ENCODE measurements around the gene FAM20C.
"Not testable (repeated sequence)": the region's sequence is repeated elsewhere in the genome, so short reads cannot be mapped to it uniquely, and the experiment has no call there.

Gene FAM20C

GRCh38 chr7:193481-194251 lies 1.3 kb downstream of the FAM20C start:
- no peak for DNase-seq

- DNase-seq, result no peak
Observed at GRCh38 chr7:194252-195009, 2.1 kb downstream of the FAM20C start.

GRCh38 chr7:195010-195829 lies 2.8 kb downstream of the FAM20C start:
- no peak for DNase-seq

- DNase-seq, result no peak
Observed at GRCh38 chr7:195830-196128, 3.4 kb downstream of the FAM20C start.

DNA sequence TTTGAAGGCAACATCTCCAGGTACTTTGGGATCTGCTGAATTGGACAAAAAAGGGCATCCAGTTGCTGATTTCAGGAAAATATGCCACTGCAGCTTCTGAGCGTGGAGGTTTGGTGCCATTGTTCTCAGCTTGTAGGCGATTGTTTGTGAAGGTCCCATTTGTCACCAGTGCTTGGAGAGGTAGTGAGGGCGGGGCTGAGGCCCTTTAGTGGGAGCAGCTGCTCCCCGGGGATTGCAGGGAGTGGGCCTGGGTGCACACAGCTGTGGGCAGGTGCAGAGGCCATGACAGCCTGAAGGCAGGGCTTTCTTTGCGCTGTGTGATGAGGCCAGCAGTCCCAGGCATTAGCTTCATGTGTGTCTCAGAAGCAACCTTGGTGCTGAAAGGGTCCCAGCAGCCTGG lies 3.9 kb downstream of the FAM20C start:
- DNase-seq, result no peak

GRCh38 chr7:196778-197321 lies 4.5 kb downstream of the FAM20C start:
- no peak for DNase-seq

GRCh38 chr7:197413-198335 lies 5.3 kb downstream of the FAM20C start:
- no peak for DNase-seq

DNA sequence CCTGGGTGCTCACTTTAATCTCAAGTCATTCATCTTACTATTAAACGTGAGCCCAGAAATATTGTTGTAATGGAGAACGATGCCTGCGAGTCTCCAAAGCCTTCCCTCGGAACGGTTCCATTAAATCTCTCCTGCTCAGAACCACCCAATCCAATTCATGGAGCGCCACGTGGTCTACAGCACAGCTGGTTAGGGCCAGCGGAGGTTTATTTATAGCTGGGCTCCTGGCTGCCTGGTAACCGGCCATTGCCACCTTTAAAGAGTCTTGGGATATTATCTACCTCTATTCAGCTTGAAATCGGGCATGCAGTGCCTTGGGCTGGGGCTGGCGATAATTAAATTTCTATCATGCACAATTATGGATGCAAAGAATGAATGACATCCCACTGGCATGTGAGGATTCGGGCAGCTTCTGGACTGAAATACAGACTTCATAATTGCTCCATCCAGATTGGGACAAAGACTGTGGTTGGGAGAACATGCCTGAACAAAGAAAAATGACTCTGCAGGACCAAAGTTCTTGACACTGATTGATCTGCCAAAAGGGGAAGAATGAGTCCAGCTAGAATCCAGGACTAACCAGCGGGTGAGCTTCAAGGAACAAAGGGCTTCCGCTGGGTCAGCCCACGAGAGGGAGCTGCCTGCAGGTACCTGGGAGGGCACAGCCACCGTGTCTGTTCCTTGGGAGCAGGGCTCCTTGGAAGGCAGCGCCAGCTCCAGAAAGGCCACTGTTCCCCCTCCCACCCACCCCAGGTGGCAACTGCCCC lies 7.3 kb downstream of the FAM20C start:
- DNase-seq, result no peak

DNA sequence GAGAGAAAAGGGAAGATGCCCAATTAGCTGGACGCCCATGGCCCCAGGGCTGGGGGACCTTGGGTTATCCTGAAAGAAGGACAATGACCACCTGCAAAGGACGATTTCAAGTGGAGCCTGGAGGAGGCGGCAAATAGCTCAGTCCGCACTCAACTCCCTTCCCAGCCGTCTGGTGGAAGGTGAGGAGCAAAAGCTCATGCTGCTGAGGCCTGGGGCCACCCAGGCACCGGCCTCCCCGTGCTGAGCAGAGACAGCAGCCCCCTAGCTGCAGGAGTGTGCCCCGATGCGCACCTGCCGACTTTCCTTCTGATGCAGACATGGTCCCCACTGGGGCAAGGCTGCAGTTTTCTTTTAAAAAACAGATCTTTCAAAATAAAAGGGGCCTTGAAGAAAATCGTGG lies 7.9 kb downstream of the FAM20C start:
- DNase-seq, result no peak

DNA sequence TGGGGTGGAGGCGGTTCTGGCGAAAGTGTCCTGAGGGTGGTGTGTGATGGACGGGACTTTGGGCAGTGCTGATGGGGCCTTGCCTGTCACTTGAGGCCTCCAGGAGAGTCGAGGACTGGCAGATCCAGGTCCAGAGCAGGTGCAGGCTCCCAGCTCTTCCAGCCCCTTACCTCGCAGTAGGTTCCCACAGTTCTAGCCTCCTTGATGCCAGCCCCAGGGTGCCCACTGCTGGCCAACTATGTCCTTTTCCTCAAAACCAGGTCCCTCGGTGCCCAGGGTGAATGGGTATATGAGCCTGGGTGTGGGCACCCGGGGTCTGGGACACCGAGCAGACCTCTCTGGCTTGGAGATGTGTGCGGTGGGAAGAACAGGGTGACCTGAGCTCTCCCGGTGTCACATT lies 8.3 kb downstream of the FAM20C start:
- no peak for DNase-seq

- DNase-seq, result no peak
Observed at GRCh38 chr7:204326-204725, 12.0 kb downstream of the FAM20C start.

- no peak for DNase-seq
Observed at GRCh38 chr7:205115-206010, 13.0 kb downstream of the FAM20C start.

- not testable (repeated sequence) for DNase-seq
Observed at GRCh38 chr7:206351-206750, 14.0 kb downstream of the FAM20C start.

DNA sequence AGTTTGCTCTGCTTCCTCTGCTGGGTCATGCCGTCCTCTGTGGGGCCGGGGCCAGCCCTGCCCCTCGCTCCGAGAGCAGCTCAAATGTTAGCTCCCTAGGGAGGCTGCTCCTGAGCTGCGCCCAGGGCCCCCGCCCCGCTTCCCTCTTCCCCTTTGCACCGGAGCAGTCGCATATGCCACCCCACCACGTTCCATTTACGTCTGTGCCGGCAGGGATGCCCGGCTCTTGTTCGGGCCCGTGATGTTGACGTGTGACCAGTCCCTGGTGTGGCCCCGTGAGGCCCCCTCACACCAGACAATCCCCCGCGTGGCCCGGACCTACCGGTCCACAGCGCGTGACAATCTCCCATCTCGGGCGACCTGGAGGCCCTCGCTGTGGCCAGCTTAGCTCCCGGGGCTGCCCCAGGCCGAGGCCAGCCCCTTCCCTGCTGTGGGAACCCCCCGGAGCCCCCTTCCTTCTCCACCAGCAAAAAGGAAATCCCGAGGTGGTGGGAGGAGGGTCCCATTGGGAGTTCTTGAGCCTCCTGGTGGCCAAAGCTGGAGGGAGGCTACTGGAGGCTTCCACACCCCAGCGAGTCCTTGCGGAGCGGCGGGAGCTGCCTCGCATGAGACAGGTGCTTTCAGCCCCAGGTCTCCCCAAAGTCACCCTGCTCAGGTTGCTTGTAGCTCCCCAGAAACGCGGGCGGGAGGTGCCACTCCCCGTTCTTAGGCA lies 15.2 kb downstream of the FAM20C start:
- DNase-seq, result no peak

DNA sequence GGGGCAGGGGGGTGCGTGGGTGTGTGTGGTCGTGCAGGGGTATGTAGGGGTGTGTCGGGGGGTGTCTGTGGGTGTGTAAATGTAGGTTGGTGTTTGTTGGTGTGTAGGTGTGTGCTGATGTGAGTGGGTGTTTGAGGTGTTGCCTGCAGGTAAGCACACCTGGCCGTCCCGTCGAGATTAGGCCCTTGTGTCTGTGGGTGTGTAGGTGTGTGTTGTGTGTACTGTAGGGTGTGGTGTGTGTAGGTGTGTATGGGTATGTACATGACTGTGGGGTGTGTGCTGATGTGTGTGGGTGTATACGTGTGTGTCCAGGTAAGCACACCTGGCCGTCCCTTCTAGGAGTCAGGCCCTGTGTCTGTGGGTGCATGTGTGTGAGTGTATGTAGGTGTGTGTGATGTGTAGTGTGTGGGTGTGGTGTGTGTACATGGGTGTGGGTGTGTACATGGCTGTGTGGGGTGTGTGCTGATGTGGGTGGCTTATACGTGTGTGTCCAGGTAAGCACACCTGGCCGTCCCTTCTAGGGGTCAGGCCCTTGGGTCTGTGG lies 15.8 kb downstream of the FAM20C start:
- no peak for DNase-seq

- no peak for DNase-seq
Observed at GRCh38 chr7:208816-209215, 16.4 kb downstream of the FAM20C start.

DNA sequence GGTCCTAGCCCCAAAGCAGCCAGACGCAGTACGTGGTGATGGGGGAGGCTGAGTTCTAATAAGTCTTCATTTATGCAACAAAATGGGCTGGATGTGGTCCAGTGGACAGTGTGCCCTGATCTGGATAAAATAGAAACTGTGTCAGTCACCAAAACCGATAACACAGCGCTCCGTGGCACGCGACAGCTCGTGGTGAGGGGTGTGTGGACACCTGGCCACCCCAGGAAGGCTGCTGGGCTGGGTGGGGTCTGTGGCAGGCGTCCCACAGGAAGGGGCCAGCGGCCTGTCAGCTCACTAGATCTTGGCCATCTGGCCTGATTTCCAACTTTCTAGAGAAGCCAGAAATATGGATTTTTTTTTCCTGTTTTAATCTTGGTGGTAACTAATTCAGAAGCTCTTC lies 17.0 kb downstream of the FAM20C start:
- no peak for DNase-seq

GRCh38 chr7:209906-210305 lies 17.5 kb downstream of the FAM20C start:
- no peak for DNase-seq

GRCh38 chr7:210401-210925 lies 18.1 kb downstream of the FAM20C start:
- DNase-seq, result no peak

Measured in NCI-H226 (cell line).